ENCODE data around the gene GUCY2F. TPM values are rescaled to one million over a fixed set of nuclear protein-coding genes. Genes with fewer than 3 reads are reported as not detected.

Gene GUCY2F
- total and polyA plus RNA-seq, 2 donors (not counting 1 experiment from before 2014, with no cell fraction given), result under 0.01 TPM; not detected in 1

DNA sequence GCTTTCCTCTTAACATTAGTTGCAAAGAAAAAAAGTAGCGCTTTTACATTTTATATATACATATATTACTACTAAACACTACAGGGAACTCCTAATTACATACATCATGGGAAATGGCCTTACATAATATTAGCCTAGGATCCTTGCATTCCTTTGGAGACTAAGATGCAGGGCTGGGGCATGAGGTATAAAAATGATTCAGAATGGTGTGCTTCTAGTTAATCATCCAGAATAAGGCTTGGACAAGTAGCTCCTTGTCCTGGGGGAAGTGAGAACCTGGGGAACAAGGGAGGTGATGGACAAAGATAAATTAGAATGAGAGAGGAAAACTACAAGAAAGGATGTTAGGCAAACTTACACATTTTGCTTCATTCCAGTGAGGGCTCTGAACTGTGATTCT is 3.0 kb upstream of the GUCY2F start:
- no peak overlapping the region for H3K4me2 ChIP-seq (ENCODE audit: extremely low read depth, insufficient read depth, low read length)
- no peaks in the 10 kb centered on the region for H3K9me3 ChIP-seq (ENCODE audit: control insufficient read depth, insufficient read depth, low read depth, low read length)
- no peaks in the 10 kb centered on the region for H3K79me2 ChIP-seq (ENCODE audit: control insufficient read depth, insufficient read depth, low read length)
- H3K27me3 ChIP-seq (ENCODE audit: control insufficient read depth, insufficient read depth, low read length), result no peaks in the 10 kb centered on the region
- no peaks in the 10 kb centered on the region for H3K36me3 ChIP-seq (ENCODE audit: control insufficient read depth, insufficient read depth, low read length)
- H3K4me3 ChIP-seq (replicated peaks in 1 of 4; ENCODE audit: control extremely low read depth in 1 of 4, insufficient read depth in 1 of 4, low read depth in 3 of 4, low read length in 4 of 4), result no peak overlapping the region
- TF ChIP-seq CTCF (conservative IDR thresholded peaks at IDR 0.05 in 1 of 2, IDR thresholded peaks at IDR 0.05 in 1 of 2; ENCODE audit: low read depth in 1 of 2, low read length in 2 of 2) (no peak), EZH2 (IDR thresholded peaks at IDR 0.05; ENCODE audit: low read length, missing control alignments) (no peak)
- no peak overlapping the region for H3K27ac ChIP-seq (ENCODE audit: insufficient read depth, low read length)
- H3K4me1 ChIP-seq (ENCODE audit: control insufficient read depth, extremely low read depth, insufficient read depth, low read length), result no peaks in the 10 kb centered on the region
- no peaks in the 10 kb centered on the region for H4K20me1 ChIP-seq (ENCODE audit: control insufficient read depth, extremely low read depth, insufficient read depth, low read length)
- DNase-seq (ENCODE audit: low read depth in 2 of 2), result no peak
- no peak overlapping the region for H2AFZ ChIP-seq (ENCODE audit: low read length)
- no peak overlapping the region for H3K9ac ChIP-seq (ENCODE audit: insufficient read depth, low read length)

DNA sequence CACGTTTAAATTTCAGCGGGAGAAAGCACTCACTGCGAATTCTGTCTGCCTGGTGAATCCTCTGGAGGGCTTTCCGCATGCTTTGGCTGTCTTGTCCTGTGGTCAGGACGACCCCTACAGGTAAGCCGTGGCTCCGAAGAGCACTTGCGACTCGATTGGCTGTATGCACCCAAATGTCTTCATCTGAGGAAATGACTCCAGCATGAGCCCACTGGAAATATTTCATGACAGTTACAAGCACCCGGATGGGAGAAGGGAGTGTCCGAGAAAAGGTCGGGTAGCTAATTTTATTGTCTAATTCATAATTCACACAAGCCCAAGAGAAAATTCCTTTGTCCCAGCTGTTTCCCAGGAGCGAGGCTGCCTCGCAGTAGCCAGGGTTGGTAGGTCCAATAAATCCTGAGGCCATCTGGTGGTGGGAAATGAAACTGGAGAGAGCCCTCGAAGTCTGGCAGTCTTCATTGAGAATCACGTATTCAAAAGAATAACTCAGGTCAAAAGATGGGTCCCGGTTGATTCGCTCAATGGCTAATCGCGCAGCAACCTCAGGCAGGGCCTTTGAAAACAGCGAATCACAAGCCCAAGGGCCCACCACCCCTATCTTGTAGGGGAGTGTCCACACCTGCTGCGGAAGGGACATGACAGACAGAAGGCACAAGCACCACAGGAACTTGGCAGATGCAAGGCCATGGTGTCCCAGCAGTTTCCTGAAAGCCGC is 6.6 kb downstream of the GUCY2F start:
- H3K79me2 ChIP-seq (ENCODE audit: control insufficient read depth, insufficient read depth, low read length), result no peaks in the 10 kb centered on the region
- H3K4me2 ChIP-seq (ENCODE audit: extremely low read depth, insufficient read depth, low read length), result peak overlapping the region; percentile 51
- no peaks in the 10 kb centered on the region for H3K36me3 ChIP-seq (ENCODE audit: control insufficient read depth, insufficient read depth, low read length)
- peak; percentile 54 to 56 for TF ChIP-seq CTCF (conservative IDR thresholded peaks at IDR 0.05 in 1 of 2, IDR thresholded peaks at IDR 0.05 in 1 of 2; ENCODE audit: low read depth in 1 of 2, low read length in 2 of 2)
- no peak for TF ChIP-seq EZH2 (IDR thresholded peaks at IDR 0.05; ENCODE audit: low read length, missing control alignments)
- no peaks in the 10 kb centered on the region for H3K27me3 ChIP-seq (ENCODE audit: control insufficient read depth, insufficient read depth, low read length)
- H3K4me1 ChIP-seq (ENCODE audit: control insufficient read depth, extremely low read depth, insufficient read depth, low read length), result no peaks in the 10 kb centered on the region
- no peaks in the 10 kb centered on the region for H3K9me3 ChIP-seq (ENCODE audit: control insufficient read depth, insufficient read depth, low read depth, low read length)
- no peak overlapping the region for H3K27ac ChIP-seq (ENCODE audit: insufficient read depth, low read length)
- no peaks in the 10 kb centered on the region for H4K20me1 ChIP-seq (ENCODE audit: control insufficient read depth, extremely low read depth, insufficient read depth, low read length)
- H3K4me3 ChIP-seq (replicated peaks in 1 of 4; ENCODE audit: control extremely low read depth in 1 of 4, insufficient read depth in 1 of 4, low read depth in 3 of 4, low read length in 4 of 4), result peak overlapping the region in 1 of 4 experiments; percentile 33
- peak; percentile 39 to 51 for DNase-seq (ENCODE audit: low read depth in 2 of 2)
- no peak overlapping the region for H2AFZ ChIP-seq (ENCODE audit: low read length)
- no peak overlapping the region for H3K9ac ChIP-seq (ENCODE audit: insufficient read depth, low read length)

GRCh38 chrX:109472939-109473735 is 8.7 kb downstream of the GUCY2F start:
- no peak for TF ChIP-seq CTCF (conservative IDR thresholded peaks at IDR 0.05 in 1 of 2, IDR thresholded peaks at IDR 0.05 in 1 of 2; ENCODE audit: low read depth in 1 of 2, low read length in 2 of 2)
- no peak for TF ChIP-seq EZH2 (IDR thresholded peaks at IDR 0.05; ENCODE audit: low read length, missing control alignments)
- H2AFZ ChIP-seq (ENCODE audit: low read length), result no peak overlapping the region
- H3K27ac ChIP-seq (ENCODE audit: insufficient read depth, low read length), result no peak overlapping the region
- no peaks in the 10 kb centered on the region for H3K36me3 ChIP-seq (ENCODE audit: control insufficient read depth, insufficient read depth, low read length)
- peak; percentile 7 to 69 for DNase-seq (ENCODE audit: low read depth in 2 of 2)
- H3K9me3 ChIP-seq (ENCODE audit: control insufficient read depth, insufficient read depth, low read depth, low read length), result no peaks in the 10 kb centered on the region
- H4K20me1 ChIP-seq (ENCODE audit: control insufficient read depth, extremely low read depth, insufficient read depth, low read length), result no peaks in the 10 kb centered on the region
- H3K4me1 ChIP-seq (ENCODE audit: control insufficient read depth, extremely low read depth, insufficient read depth, low read length), result no peaks in the 10 kb centered on the region
- no peak overlapping the region for H3K9ac ChIP-seq (ENCODE audit: insufficient read depth, low read length)
- H3K27me3 ChIP-seq (ENCODE audit: control insufficient read depth, insufficient read depth, low read length), result no peaks in the 10 kb centered on the region
- H3K4me2 ChIP-seq (ENCODE audit: extremely low read depth, insufficient read depth, low read length), result no peak overlapping the region
- H3K79me2 ChIP-seq (ENCODE audit: control insufficient read depth, insufficient read depth, low read length), result no peaks in the 10 kb centered on the region
- H3K4me3 ChIP-seq (replicated peaks in 1 of 4; ENCODE audit: control extremely low read depth in 1 of 4, insufficient read depth in 1 of 4, low read depth in 3 of 4, low read length in 4 of 4), result no peak overlapping the region
